Pancreas (tissue), 10 donors: ENCODE data around the gene CRABP2. TPM values are rescaled to one million over a fixed set of nuclear protein-coding genes. Genes with fewer than 3 reads are reported as not detected.

Source experiments
- ATAC-seq, 4 donors: fragments of 200-7000 bp; cut with Tn5 transposase; one replicate each; pipeline versions ENCODE4 v1.8.0 to v1.9.1; 2020; ENCODE audit warnings: mild to moderate bottlenecking in 4 of 4, moderate library complexity in 4 of 4
- DNase-seq, 6 donors: peaks; one replicate each; pipeline ENCODE4 v3.0.0-alpha.2; 2020
- FAIRE-seq: peaks from 2 replicates; lab custom pipeline; 2012; peaks lifted over from hg19 to GRCh38; lab: Jason Lieb, UNC
- H3K27ac ChIP-seq, 4 donors: fragments of 200-600 bp; sonication (generic); 1 replicate in 3 of 4; 2 replicates in 1 of 4; pipeline versions ENCODE4 v1.5.0 to v1.8.0; 2020
- H3K27me3 ChIP-seq, 4 donors: fragments of 200-600 bp; one replicate each; pipeline ENCODE4 v1.8.0; 2021
- H3K36me3 ChIP-seq, 3 donors: fragments of 200-600 bp; sonication (generic) in 1 of 3; one replicate each; pipeline versions ENCODE4 v1.5.0 to v1.8.0; 2020 to 2021
- H3K4me1 ChIP-seq, 3 donors: fragments of 200-600 bp; one replicate each; pipeline ENCODE4 v1.8.0; 2021
- H3K4me3 ChIP-seq, 4 donors: fragments of 200-600 bp; sonication (generic) in 2 of 4; one replicate each; pipeline versions ENCODE4 v1.5.0 to v1.8.0; 2020 to 2021
- H3K9me3 ChIP-seq, 4 donors: fragments of 200-600 bp; one replicate each; pipeline ENCODE4 v1.8.0; 2021
- CTCF ChIP-seq, 4 donors: fragments of 200-600 bp; sonication (generic) in 3 of 4; IDR thresholded peaks; one replicate each; pipeline versions ENCODE4 v1.5.0 to v1.8.0; 2021; ENCODE audit warnings: antibody characterized with exemption in 4 of 4
- WGBS, 2 donors: extraction: QIAGEN DNeasy Blood & Tissue Kit; methylation state at CpG; one replicate each; pipeline ENCODE4 v1.1.7; 2013; 5-methylcytosine and 5-hydroxymethylcytosine counted together
- intact Hi-C, 3 donors: fragments of 100-400 bp; cut with DNase I; formaldehyde crosslinking; loops; one replicate each; pipeline versions ENCODE4 v1.11.1 to v1.14.2; 2022
- polyA plus RNA-seq, 2 donors: library from polyadenylated mRNA; stranded (reverse); fragments of 200-250 nt; gene quantifications; one replicate each; pipeline ENCODE4 v1.2.3, GENCODE V29; 2013
- total RNA-seq, 6 donors: library from RNA; stranded (reverse); fragmentation: NEBNext Ultra II Directional in 4 of 6; extraction: Animal tissue kit (Norgen Biotek cat#: 25700) in 4 of 6; gene quantifications; one replicate each; pipeline versions ENCODE4 v1.2.1 to v1.2.4, GENCODE V29; 2021 to 2023
- donor health status: healthy with polysubstance abuse.
- donor health status: DM: no; HTN: no; CAD: no; lungs with moderate emphysema.
- donor health status: DM: no; HTN: no; CAD: no.
- donor health status: control.
- donor health status: control.
- donor health status: Bipolar disorder and iron deficiency.
- donor health status: DM: yes; HTN: yes; CAD: no.
- donor health status: DM: no; HTN: no; CAD: no.
- donor health status: DM: no; HTN: no; CAD: no.
- donor health status: DM: yes; HTN: yes; CAD: no.

Gene CRABP2
- total and polyA plus RNA-seq, 8 donors = 0.38 to 5.0 (median 2.4) TPM

GRCh38 chr1:156748670-156749418 is 43.5 kb upstream of the CRABP2 start:
- intact Hi-C loops = no loop called here
- ATAC-seq = peak in 2 of 4 donors; percentile 1 to 2
- no peaks in the 10 kb centered on the region for H3K9me3 ChIP-seq
- H3K4me3 ChIP-seq = peak overlapping the region in 3 of 4 donors; percentile 7 to 98 (median 93)
- 9 to 14% methylated on average over 9 of the region's 9 CpGs for WGBS, 2 donors
- no peaks in the 10 kb centered on the region for H3K27me3 ChIP-seq
- no peak for TF ChIP-seq CTCF (IDR thresholded peaks at IDR 0.05)
- peak in 3 of 6 donors; percentile 60 to 69 (median 67) for DNase-seq
- peaks cover 22 to 42% (median 31%) of the 10 kb centered on the region in 3 donors for H3K4me1 ChIP-seq
- FAIRE-seq = no peak
- peak overlapping the region; percentile 89 to 95 (median 92) for H3K27ac ChIP-seq
- peaks cover 0 to 4% (median 2%) of the 10 kb centered on the region in 3 donors for H3K36me3 ChIP-seq

DNA sequence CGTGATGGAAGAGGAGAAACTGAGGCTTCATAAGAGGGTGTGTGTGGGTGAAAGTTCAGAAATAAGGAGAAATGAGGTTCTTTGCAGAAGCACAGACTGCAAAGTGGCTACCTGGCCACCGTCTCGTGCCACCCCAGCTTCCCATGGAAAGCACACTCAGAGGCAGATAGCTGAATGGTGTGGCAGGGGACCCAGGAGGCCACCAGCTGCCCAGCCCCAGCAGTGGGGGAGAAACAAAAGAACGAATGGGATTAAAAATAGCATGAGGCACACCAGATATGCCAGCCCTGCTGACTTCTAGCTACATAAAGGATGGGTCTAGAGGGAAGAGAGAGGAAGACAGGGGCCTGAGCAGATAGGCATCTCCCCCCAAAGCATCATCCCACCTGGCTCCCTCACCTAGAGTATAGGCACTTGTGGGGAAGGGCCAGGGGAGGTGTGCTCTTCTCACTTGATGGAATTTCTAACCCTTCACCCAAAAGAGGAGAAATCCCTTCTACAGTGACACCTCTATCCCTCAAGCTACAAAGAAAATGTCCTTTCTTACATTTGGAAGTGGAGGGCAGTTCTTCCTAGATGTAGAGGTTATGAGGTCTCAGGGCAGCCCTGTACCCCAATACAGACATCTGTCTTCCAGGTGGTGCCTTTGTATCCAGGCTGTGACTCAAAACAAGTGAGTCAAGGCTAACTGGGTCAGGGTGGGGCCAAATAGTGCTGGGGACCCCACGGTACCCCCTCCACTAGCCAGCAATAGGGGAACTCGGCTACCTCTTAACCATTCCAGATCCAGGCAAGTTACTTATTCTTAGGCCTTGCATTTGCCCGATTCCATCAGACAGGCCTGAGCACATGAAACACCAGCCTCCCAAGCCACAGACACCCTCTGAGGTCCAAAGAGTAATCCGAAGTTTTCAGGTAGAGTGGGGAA is 42.6 kb upstream of the CRABP2 start:
- H3K4me3 ChIP-seq = peak overlapping the region in 3 of 4 donors; percentile 16 to 98 (median 93)
- H3K4me1 ChIP-seq = peaks cover 22 to 38% (median 31%) of the 10 kb centered on the region in 3 donors
- intact Hi-C loops = no loop called here
- H3K27me3 ChIP-seq = no peaks in the 10 kb centered on the region
- TF ChIP-seq CTCF (IDR thresholded peaks at IDR 0.05) = no peak
- peak overlapping the region; percentile 89 to 95 (median 92) for H3K27ac ChIP-seq
- peaks cover 0 to 12% (median 8%) of the 10 kb centered on the region in 3 donors for H3K36me3 ChIP-seq
- FAIRE-seq = no peak
- no peak for DNase-seq
- ATAC-seq = no peak
- no peaks in the 10 kb centered on the region for H3K9me3 ChIP-seq
- 5 to 7% methylated on average over 8 of the region's 8 CpGs for WGBS, 2 donors

GRCh38 chr1:156746728-156747631 is 41.6 kb upstream of the CRABP2 start:
- no peak for FAIRE-seq
- Histone ChIP-seq H3K27me3 (no peaks in the 10 kb centered on the region), H3K4me3 (peak overlapping the region; percentile 29 to 98 (median 62)), H3K4me1 (peaks cover 22 to 32% (median 26%) of the 10 kb centered on the region in 3 donors), H3K36me3 (peaks cover 0 to 14% (median 8%) of the 10 kb centered on the region in 3 donors), H3K9me3 (no peaks in the 10 kb centered on the region), H3K27ac (peak overlapping the region; percentile 93 to 99 (median 96))
- WGBS, 2 donors = 1 to 2% methylated on average over 16 to 25 of the region's 29 CpGs
- TF ChIP-seq CTCF (IDR thresholded peaks at IDR 0.05) = no peak
- peak; percentile 64 to 75 (median 70) for ATAC-seq
- intact Hi-C loops = no loop called here
- DNase-seq = peak; percentile 87 to 96 (median 92)

GRCh38 chr1:156746406-156746727 is 41.0 kb upstream of the CRABP2 start:
- WGBS, 2 donors = 30 to 37% methylated on average over 9 of the region's 9 CpGs
- H3K27me3 ChIP-seq = no peaks in the 10 kb centered on the region
- ATAC-seq = no peak
- peak overlapping the region in 3 of 4 donors; percentile 30 to 98 (median 93) for H3K4me3 ChIP-seq
- intact Hi-C loops = no loop called here
- H3K27ac ChIP-seq = peak overlapping the region; percentile 93 to 99 (median 96)
- peaks cover 22 to 32% (median 26%) of the 10 kb centered on the region in 3 donors for H3K4me1 ChIP-seq
- no peaks in the 10 kb centered on the region for H3K9me3 ChIP-seq
- TF ChIP-seq CTCF (IDR thresholded peaks at IDR 0.05) = no peak
- DNase-seq = no peak
- H3K36me3 ChIP-seq = peaks cover 0 to 14% (median 8%) of the 10 kb centered on the region in 3 donors
- FAIRE-seq = no peak
